Thyroid gland (tissue), 4 donors: ENCODE data around the gene ARHGAP22. TPM values are rescaled to one million over a fixed set of nuclear protein-coding genes. Genes with fewer than 3 reads are reported as not detected.

Experiments
- DNase-seq, 2 donors: peaks; one replicate each; pipeline ENCODE4 v3.0.0-alpha.2; 2019
- H3K27ac ChIP-seq, 3 donors: fragments of 200-600 bp; sonication (generic); 1 replicate in 2 of 3; 2 replicates in 1 of 3; pipeline ENCODE4 v1.5.1; 2016 to 2019; ENCODE audit warnings: mild to moderate bottlenecking in 1 of 3, moderate library complexity in 1 of 3
- H3K27me3 ChIP-seq: fragments of 200-600 bp; sonication (generic); one replicate; pipeline ENCODE4 v1.5.1; 2019
- H3K36me3 ChIP-seq, 2 donors: fragments of 200-600 bp; sonication (generic); one replicate each; pipeline ENCODE4 v1.5.1; 2016 to 2019
- H3K4me1 ChIP-seq, 2 donors: fragments of 200-600 bp; sonication (generic); one replicate each; pipeline ENCODE4 v1.5.1; 2017 to 2019
- H3K4me3 ChIP-seq, 3 donors: fragments of 200-600 bp; sonication (generic); replicated peaks in 1 of 3; 1 replicate in 2 of 3; 2 replicates in 1 of 3; pipeline ENCODE4 v1.5.1; 2016; ENCODE audit warnings: mild to moderate bottlenecking in 1 of 3
- H3K9me3 ChIP-seq: fragments of 200-600 bp; sonication (generic); one replicate; pipeline ENCODE4 v1.5.1; 2017
- CTCF ChIP-seq, 6 experiments: fragments of 200-600 bp in 3 of 6; fragments of 450-650 bp in 3 of 6; sonication (generic) in 3 of 6; IDR thresholded peaks; one replicate each; pipeline ENCODE4 v1.5.1; 2016 to 2019; ENCODE audit warnings: antibody characterized with exemption in 6 of 6, mild to moderate bottlenecking in 2 of 6, inconsistent platforms in 1 of 6, moderate library complexity in 1 of 6
- POLR2A ChIP-seq, 2 donors: fragments of 450-650 bp; IDR thresholded peaks; one replicate each; pipeline ENCODE4 v1.6.1; 2017; ENCODE audit warnings: antibody characterized with exemption in 2 of 2, mild to moderate bottlenecking in 2 of 2, moderate library complexity in 1 of 2
- WGBS, 2 donors: methylation state at CpG; one replicate each; pipeline ENCODE4 v1.1.5; 2017; 5-methylcytosine and 5-hydroxymethylcytosine counted together
- intact Hi-C: fragments of 100-400 bp; cut with DNase I; formaldehyde crosslinking; loops from one replicate; pipeline ENCODE4 v1.15.1; 2023
- total RNA-seq, 4 donors: library from RNA; depleted of rRNA; stranded (reverse); fragments of >200 nt; gene quantifications; one replicate each; pipeline ENCODE4 v1.2.3, GENCODE V29; 2016

The ARHGAP22 gene
- total RNA-seq, 4 donors from 2014 or later, result 3.4 to 29.5 (median 19.1) TPM

GRCh38 chr10:48568546-48568945 lies 36.3 kb downstream of the ARHGAP22 start:
- Histone ChIP-seq H3K27me3 (no peaks in the 10 kb centered on the region), H3K9me3 (no peaks in the 10 kb centered on the region), H3K4me3 (no peak overlapping the region), H3K27ac (no peak overlapping the region), H3K4me1 (no peaks in the 10 kb centered on the region), H3K36me3 (no peaks in the 10 kb centered on the region)
- no peak for DNase-seq
- TF ChIP-seq POLR2A (IDR thresholded peaks at IDR 0.05) (no peak), CTCF (IDR thresholded peaks at IDR 0.05) (no peak)
- intact Hi-C loops, result no loop called here
- WGBS, 2 donors, result 90 to 94% methylated on average over 7 to 8 of the region's 8 CpGs

GRCh38 chr10:48568131-48568530 lies 36.7 kb downstream of the ARHGAP22 start:
- Histone ChIP-seq H3K36me3 (no peaks in the 10 kb centered on the region), H3K4me1 (no peaks in the 10 kb centered on the region), H3K27me3 (no peaks in the 10 kb centered on the region), H3K4me3 (no peak overlapping the region), H3K27ac (no peak overlapping the region), H3K9me3 (no peaks in the 10 kb centered on the region)
- 84 to 87% methylated on average over 4 of the region's 4 CpGs for WGBS, 2 donors
- TF ChIP-seq CTCF (IDR thresholded peaks at IDR 0.05), result no peak
- TF ChIP-seq POLR2A (IDR thresholded peaks at IDR 0.05), result no peak
- intact Hi-C loops, result no loop called here
- no peak for DNase-seq

- intact Hi-C loops, result no loop called here
- Histone ChIP-seq H3K9me3 (no peaks in the 10 kb centered on the region), H3K27me3 (no peaks in the 10 kb centered on the region), H3K4me3 (no peak overlapping the region), H3K36me3 (no peaks in the 10 kb centered on the region), H3K27ac (no peak overlapping the region), H3K4me1 (no peaks in the 10 kb centered on the region)
- no peak for TF ChIP-seq CTCF (IDR thresholded peaks at IDR 0.05)
- no peak for TF ChIP-seq POLR2A (IDR thresholded peaks at IDR 0.05)
- WGBS, 2 donors, result 89 to 92% methylated on average over 3 of the region's 3 CpGs
- no peak for DNase-seq
Measured at GRCh38 chr10:48567346-48567745, 37.5 kb downstream of the ARHGAP22 start.

GRCh38 chr10:48564466-48565160 lies 40.3 kb downstream of the ARHGAP22 start:
- TF ChIP-seq CTCF (IDR thresholded peaks at IDR 0.05), result no peak
- no peak for TF ChIP-seq POLR2A (IDR thresholded peaks at IDR 0.05)
- no peak overlapping the region for H3K4me3 ChIP-seq
- no peaks in the 10 kb centered on the region for H3K4me1 ChIP-seq
- no peaks in the 10 kb centered on the region for H3K36me3 ChIP-seq
- intact Hi-C loops, result no loop called here
- DNase-seq, result no peak
- H3K27me3 ChIP-seq, result no peaks in the 10 kb centered on the region
- no peaks in the 10 kb centered on the region for H3K9me3 ChIP-seq
- WGBS, 2 donors, result 72 to 86% methylated on average over 9 of the region's 9 CpGs
- H3K27ac ChIP-seq, result no peak overlapping the region

GRCh38 chr10:48557511-48558123 lies 47.3 kb downstream of the ARHGAP22 start:
- intact Hi-C loops, result no loop called here
- WGBS, 2 donors, result 89 to 90% methylated on average over 4 to 5 of the region's 5 CpGs
- Histone ChIP-seq H3K27ac (no peak overlapping the region), H3K4me1 (no peaks in the 10 kb centered on the region), H3K9me3 (no peaks in the 10 kb centered on the region), H3K27me3 (no peaks in the 10 kb centered on the region), H3K4me3 (no peak overlapping the region), H3K36me3 (no peaks in the 10 kb centered on the region)
- TF ChIP-seq POLR2A (IDR thresholded peaks at IDR 0.05), result no peak
- DNase-seq, result no peak
